Esophagus squamous epithelium (tissue), 5 donors: Measurements from ENCODE around the gene PIK3CB. TPM values are rescaled to one million over a fixed set of nuclear protein-coding genes. Genes with fewer than 3 reads are reported as not detected.
"Not testable (repeated sequence)": the region's sequence is repeated elsewhere in the genome, so short reads cannot be mapped to it uniquely, and the experiment has no call there.

Source experiments
- DNase-seq: peaks from one replicate; lab custom pipeline; 2025; lab: John Stamatoyannopoulos, UW
- H3K27ac ChIP-seq, 4 donors: fragments of 200-600 bp; sonication (generic); one replicate each; pipeline ENCODE4 v1.5.1; 2016 to 2019; ENCODE audit warnings: mild to moderate bottlenecking in 1 of 4
- H3K27me3 ChIP-seq, 4 donors: fragments of 200-600 bp; sonication (generic); 1 replicate in 3 of 4; 2 replicates in 1 of 4; pipeline versions ENCODE4 v1.5.1 to v1.6.0; 2017 to 2021; ENCODE audit warnings: antibody characterized with exemption in 1 of 4
- H3K36me3 ChIP-seq, 3 donors: fragments of 200-600 bp; sonication (generic); one replicate each; pipeline ENCODE4 v1.5.1; 2016 to 2019
- H3K4me1 ChIP-seq, 3 donors: fragments of 200-600 bp; sonication (generic); one replicate each; pipeline ENCODE4 v1.5.1; 2017 to 2019
- H3K4me3 ChIP-seq, 4 donors: fragments of 200-600 bp; sonication (generic); 1 replicate in 3 of 4; 2 replicates in 1 of 4; pipeline ENCODE4 v1.5.1; 2016 to 2019; ENCODE audit warnings: mild to moderate bottlenecking in 2 of 4, moderate library complexity in 1 of 4
- H3K9me3 ChIP-seq, 3 donors: fragments of 200-600 bp; sonication (generic); one replicate each; pipeline ENCODE4 v1.5.1; 2016 to 2019
- POLR2A ChIP-seq, 4 donors: fragments of 450-650 bp; IDR thresholded peaks; one replicate each; pipeline ENCODE4 v1.6.1; 2017; ENCODE audit warnings: antibody characterized with exemption in 4 of 4, mild to moderate bottlenecking in 4 of 4, moderate library complexity in 3 of 4
- WGBS, 2 donors: methylation state at CpG; one replicate each; pipeline ENCODE4 v1.1.5; 2018; 5-methylcytosine and 5-hydroxymethylcytosine counted together
- intact Hi-C: fragments of 100-400 bp; cut with DNase I; formaldehyde crosslinking; loops from one replicate; pipeline ENCODE4 v1.15.0; 2022
- total RNA-seq, 4 donors: library from RNA; depleted of rRNA; stranded (reverse); fragments of >200 nt; gene quantifications; one replicate each; pipeline ENCODE4 v1.1.0, GENCODE V29; 2016
- TF ChIP-seq, protein P1 (sequence below), 6 experiments: fragments of 450-650 bp in 4 of 6; fragments of 200-600 bp in 2 of 6; sonication (generic) in 2 of 6; IDR thresholded peaks; one replicate each; pipeline ENCODE4 v1.5.1; 2016 to 2019; ENCODE audit warnings: antibody characterized with exemption in 6 of 6, mild to moderate bottlenecking in 4 of 6, moderate library complexity in 4 of 6
- donor health status: DM: yes; HTN: yes; CAD: no.

The PIK3CB gene
- total RNA-seq, 4 donors from 2014 or later: 14.7 to 36.2 (median 28.5) TPM

- Histone ChIP-seq H3K4me3 (no peak overlapping the region), H3K4me1 (no peaks in the 10 kb centered on the region), H3K27ac (no peak overlapping the region), H3K9me3 (no peaks in the 10 kb centered on the region), H3K36me3 (peaks cover 0 to 76% (median 3%) of the 10 kb centered on the region in 3 donors), H3K27me3 (no peaks in the 10 kb centered on the region)
- intact Hi-C loops: no loop called here
- WGBS, 2 donors: 86 to 100% methylated on average over 1 of the region's 1 CpG
- TF ChIP-seq POLR2A (IDR thresholded peaks at IDR 0.05): no peak
- TF ChIP-seq, protein P1, sequence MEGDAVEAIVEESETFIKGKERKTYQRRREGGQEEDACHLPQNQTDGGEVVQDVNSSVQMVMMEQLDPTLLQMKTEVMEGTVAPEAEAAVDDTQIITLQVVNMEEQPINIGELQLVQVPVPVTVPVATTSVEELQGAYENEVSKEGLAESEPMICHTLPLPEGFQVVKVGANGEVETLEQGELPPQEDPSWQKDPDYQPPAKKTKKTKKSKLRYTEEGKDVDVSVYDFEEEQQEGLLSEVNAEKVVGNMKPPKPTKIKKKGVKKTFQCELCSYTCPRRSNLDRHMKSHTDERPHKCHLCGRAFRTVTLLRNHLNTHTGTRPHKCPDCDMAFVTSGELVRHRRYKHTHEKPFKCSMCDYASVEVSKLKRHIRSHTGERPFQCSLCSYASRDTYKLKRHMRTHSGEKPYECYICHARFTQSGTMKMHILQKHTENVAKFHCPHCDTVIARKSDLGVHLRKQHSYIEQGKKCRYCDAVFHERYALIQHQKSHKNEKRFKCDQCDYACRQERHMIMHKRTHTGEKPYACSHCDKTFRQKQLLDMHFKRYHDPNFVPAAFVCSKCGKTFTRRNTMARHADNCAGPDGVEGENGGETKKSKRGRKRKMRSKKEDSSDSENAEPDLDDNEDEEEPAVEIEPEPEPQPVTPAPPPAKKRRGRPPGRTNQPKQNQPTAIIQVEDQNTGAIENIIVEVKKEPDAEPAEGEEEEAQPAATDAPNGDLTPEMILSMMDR (IDR thresholded peaks at IDR 0.05): no peak
- no peak for DNase-seq
These were observed 147.5 kb downstream of the PIK3CB start for GRCh38 chr3:138687236-138687635.

GRCh38 chr3:138686771-138687221 is 147.9 kb downstream of the PIK3CB start:
- H3K36me3 ChIP-seq: peaks cover 0 to 77% (median 3%) of the 10 kb centered on the region in 3 donors
- H3K9me3 ChIP-seq: no peaks in the 10 kb centered on the region
- H3K4me3 ChIP-seq: no peak overlapping the region
- no peak for DNase-seq
- H3K4me1 ChIP-seq: no peaks in the 10 kb centered on the region
- H3K27me3 ChIP-seq: no peaks in the 10 kb centered on the region
- intact Hi-C loops: no loop called here
- no peak overlapping the region for H3K27ac ChIP-seq
- TF ChIP-seq, protein P1 (IDR thresholded peaks at IDR 0.05): no peak
- no peak for TF ChIP-seq POLR2A (IDR thresholded peaks at IDR 0.05)

DNA sequence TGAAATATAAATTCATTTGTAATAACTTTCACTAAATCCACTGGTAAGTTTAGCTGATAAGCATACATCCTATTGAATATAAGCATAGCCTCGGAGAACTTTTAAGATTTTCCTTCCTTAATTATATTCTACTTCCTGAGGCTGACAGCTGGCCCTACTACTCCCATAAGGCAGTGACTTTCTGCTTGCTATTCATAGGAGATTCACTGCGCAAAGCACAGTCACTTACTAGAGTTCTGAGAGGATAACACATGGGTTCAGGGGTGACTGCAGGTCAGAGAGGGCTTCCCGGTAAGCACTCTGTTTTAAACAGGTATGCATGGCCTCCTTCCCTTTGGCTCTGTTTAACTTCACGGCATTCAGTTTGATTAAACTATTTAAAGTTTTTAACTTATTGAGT is 150.3 kb downstream of the PIK3CB start:
- intact Hi-C loops: no loop called here
- TF ChIP-seq, protein P1 (IDR thresholded peaks at IDR 0.05): no peak
- TF ChIP-seq POLR2A (IDR thresholded peaks at IDR 0.05): no peak
- H3K4me3 ChIP-seq: no peak overlapping the region
- no peak overlapping the region for H3K27ac ChIP-seq
- no peaks in the 10 kb centered on the region for H3K4me1 ChIP-seq
- no peaks in the 10 kb centered on the region for H3K9me3 ChIP-seq
- WGBS, 2 donors: 80 to 87% methylated on average over 4 of the region's 4 CpGs
- no peaks in the 10 kb centered on the region for H3K27me3 ChIP-seq
- peaks cover 0 to 88% (median 3%) of the 10 kb centered on the region in 3 donors for H3K36me3 ChIP-seq
- DNase-seq: no peak

DNA sequence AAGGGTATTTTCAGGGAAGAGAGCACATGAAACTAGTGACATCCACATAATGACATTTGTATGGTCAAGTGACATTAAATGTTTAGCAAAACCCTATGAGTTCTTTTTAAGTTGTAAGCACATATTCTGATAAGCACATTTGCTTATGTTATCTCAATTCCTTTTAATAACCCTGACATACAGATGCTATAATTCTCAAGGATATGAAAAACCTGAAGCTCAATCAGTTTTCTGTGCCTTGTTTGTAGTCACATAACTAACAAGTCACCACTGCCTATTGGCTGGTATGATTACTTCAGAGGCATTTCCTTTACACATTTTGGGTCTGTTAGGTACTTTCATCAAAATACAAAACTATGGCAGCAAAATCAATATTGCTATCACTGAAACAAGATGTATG is 152.1 kb downstream of the PIK3CB start:
- no peak for DNase-seq
- Histone ChIP-seq H3K4me3 (no peak overlapping the region), H3K9me3 (no peaks in the 10 kb centered on the region), H3K36me3 (peaks cover 0 to 88% (median 3%) of the 10 kb centered on the region in 3 donors), H3K27me3 (no peaks in the 10 kb centered on the region), H3K4me1 (no peaks in the 10 kb centered on the region), H3K27ac (no peak overlapping the region)
- TF ChIP-seq, protein P1 (IDR thresholded peaks at IDR 0.05): no peak
- TF ChIP-seq POLR2A (IDR thresholded peaks at IDR 0.05): no peak
- intact Hi-C loops: no loop called here

DNA sequence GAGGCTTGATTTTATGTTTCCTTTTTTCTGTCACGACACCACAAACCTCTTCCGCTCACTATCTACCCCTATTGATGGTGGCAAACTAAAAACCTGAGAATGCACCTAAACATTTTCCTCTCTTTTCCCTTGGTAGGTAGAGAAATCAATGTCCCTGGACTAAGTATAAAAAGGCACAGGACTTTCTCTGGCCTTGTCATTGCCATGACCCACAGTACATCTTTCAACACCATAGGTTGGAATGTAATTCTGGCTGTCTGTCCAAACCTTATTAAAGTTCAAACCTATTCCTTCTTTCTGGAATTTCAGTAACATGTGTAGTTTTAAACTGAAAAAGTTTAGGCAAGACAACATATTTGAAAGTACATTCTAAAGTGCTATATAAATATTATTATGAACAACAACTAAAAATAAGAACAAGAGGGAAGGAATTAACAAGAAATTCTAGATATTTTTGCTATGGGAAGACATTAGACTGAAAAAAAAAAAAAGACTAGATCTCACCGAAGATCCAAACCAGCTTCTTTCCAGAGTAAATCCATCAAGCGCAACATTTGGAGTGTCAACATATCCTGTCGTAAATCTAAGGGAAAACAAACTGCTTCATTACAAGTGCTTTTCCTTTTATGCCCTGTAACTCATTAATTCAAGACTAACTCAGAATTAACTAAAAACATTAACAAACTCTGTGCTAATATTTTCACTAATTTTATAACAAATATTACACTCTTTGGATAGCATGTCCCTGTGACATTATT is 153.1 kb downstream of the PIK3CB start:
- Histone ChIP-seq H3K36me3 (peaks cover 0 to 89% (median 8%) of the 10 kb centered on the region in 3 donors), H3K27me3 (no peaks in the 10 kb centered on the region), H3K4me1 (no peaks in the 10 kb centered on the region), H3K9me3 (peaks cover 0 to 7% (median 0%) of the 10 kb centered on the region in 3 donors), H3K27ac (no peak overlapping the region), H3K4me3 (no peak overlapping the region)
- 80 to 84% methylated on average over 5 of the region's 5 CpGs for WGBS, 2 donors
- no peak for DNase-seq
- TF ChIP-seq, protein P1 (IDR thresholded peaks at IDR 0.05): no peak
- no peak for TF ChIP-seq POLR2A (IDR thresholded peaks at IDR 0.05)
- intact Hi-C loops: no loop called here

DNA sequence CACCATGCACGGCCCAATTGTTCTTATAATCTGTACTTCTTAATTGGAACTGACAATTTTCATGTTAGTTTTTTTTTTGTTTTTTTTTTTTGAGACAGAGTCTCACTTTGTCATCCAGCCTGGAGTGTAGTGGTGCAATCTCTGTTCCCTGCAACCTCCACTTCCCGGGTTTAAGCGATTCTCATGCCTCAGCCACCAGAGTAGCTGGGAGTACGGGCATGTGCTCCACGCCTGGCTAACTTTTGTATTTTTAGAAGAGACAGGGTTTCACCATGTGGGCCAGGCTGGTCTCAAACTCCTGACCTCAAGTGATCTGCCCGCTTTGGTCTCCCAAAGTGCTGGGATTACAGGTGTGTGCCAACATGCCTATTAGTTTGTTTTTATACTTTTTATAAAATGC is 153.8 kb downstream of the PIK3CB start:
- DNase-seq, intact Hi-C loops, H3K27me3 ChIP-seq, H3K27ac ChIP-seq, H3K4me3 ChIP-seq, H3K4me1 ChIP-seq: not testable (repeated sequence)
- H3K9me3 ChIP-seq: peaks cover 0 to 14% (median 4%) of the 10 kb centered on the region in 3 donors
- H3K36me3 ChIP-seq: peaks cover 0 to 89% (median 8%) of the 10 kb centered on the region in 3 donors
- WGBS, 2 donors: 89 to 92% methylated on average over 6 of the region's 6 CpGs
